ENCODE results near the gene TAC4.
"Not testable (repeated sequence)": the region's sequence is repeated elsewhere in the genome, so short reads cannot be mapped to it uniquely, and the experiment has no call there.

TAC4 gene

DNA sequence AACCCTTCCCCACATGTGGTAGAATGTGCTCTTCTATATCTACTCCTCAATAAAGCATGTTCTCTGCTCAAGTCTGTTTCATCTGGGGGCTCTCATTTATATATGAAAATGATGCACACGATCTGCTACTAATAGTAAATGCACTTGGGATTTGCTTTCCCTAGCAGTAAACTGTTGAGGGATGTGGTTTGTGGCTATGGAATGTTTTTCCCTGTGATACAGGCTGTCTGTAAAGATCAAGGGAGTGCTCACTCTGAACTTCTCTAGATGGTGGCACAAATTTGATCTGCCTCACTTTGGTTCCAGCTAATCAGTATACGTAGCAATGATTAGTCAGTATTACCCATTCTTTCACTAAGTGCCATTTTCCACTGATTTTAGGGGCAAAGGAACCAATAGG lies 18.8 kb downstream of the TAC4 start:
- Histone ChIP-seq H3K4me1 (ENCODE audit: insufficient read depth, low read length) (no peaks in the 10 kb centered on the region), H3K4me3 (ENCODE audit: low read depth in 1 of 2, low read length in 2 of 2) (no peak overlapping the region), H4K20me1 (ENCODE audit: insufficient read depth, low read length) (0 out of 2 replicates have a peak, but pooled peaks cover 4% of the 10 kb centered on the region), H3K79me2 (ENCODE audit: insufficient read depth, low read length) (no peaks in the 10 kb centered on the region), H2AFZ (ENCODE audit: low read depth, low read length) (no peak overlapping the region), H3K9me3 (ENCODE audit: insufficient read depth, low read length, severe bottlenecking) (no peaks in the 10 kb centered on the region), H3K4me2 (ENCODE audit: insufficient read depth, low read length) (no peak overlapping the region), H3K27me3 (ENCODE audit: insufficient read depth, low read length, poor library complexity) (no peaks in the 10 kb centered on the region), H3K9ac (ENCODE audit: low read depth, low read length) (no peak overlapping the region), H3K36me3 (ENCODE audit: insufficient read depth, low read length) (peaks cover 92% of the 10 kb centered on the region), H3K27ac (ENCODE audit: low read length) (no peak overlapping the region)
- TF ChIP-seq EZH2 (IDR thresholded peaks at IDR 0.05; ENCODE audit: borderline replicate concordance, low read depth, low read length, severe bottlenecking), result no peak
- TF ChIP-seq CTCF (IDR thresholded peaks at IDR 0.05; ENCODE audit: borderline replicate concordance, extremely low read depth, low read length, poor library complexity, severe bottlenecking), result no peak
- ATAC-seq (ENCODE audit: insufficient read depth, low read depth) (no peak), DNase-seq (no peak)

GRCh38 chr17:49828325-49828724 lies 19.5 kb downstream of the TAC4 start:
- H2AFZ ChIP-seq (ENCODE audit: low read depth, low read length); H3K4me2 ChIP-seq (ENCODE audit: insufficient read depth, low read length); H3K4me1 ChIP-seq (ENCODE audit: insufficient read depth, low read length); H3K9me3 ChIP-seq (ENCODE audit: insufficient read depth, low read length, severe bottlenecking); H3K27me3 ChIP-seq (ENCODE audit: insufficient read depth, low read length, poor library complexity); H3K4me3 ChIP-seq (ENCODE audit: low read depth in 1 of 2, low read length in 2 of 2); H3K9ac ChIP-seq (ENCODE audit: low read depth, low read length); H3K27ac ChIP-seq (ENCODE audit: low read length); H3K79me2 ChIP-seq (ENCODE audit: insufficient read depth, low read length); DNase-seq; H4K20me1 ChIP-seq (ENCODE audit: insufficient read depth, low read length); ATAC-seq (ENCODE audit: insufficient read depth, low read depth): not testable (repeated sequence)
- peaks cover 92% of the 10 kb centered on the region for H3K36me3 ChIP-seq (ENCODE audit: insufficient read depth, low read length)

DNA sequence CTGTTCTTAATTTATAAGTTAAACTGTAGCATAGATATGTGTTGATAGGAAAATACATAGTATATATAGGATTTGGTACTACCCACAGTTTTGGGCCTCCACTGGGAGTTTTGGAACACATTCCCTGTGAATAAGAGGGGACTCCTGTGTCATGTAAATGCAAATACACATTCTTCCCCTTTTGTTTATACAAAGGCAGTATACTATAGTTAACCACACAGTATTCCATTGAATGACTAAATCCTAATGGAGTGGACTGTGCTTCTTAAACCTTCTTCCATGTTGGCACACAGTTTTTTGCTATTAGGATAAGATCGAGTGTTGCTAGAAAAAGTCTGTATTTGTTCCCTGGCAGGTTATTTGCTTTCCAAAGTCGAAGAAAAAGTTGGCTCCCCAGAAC lies 22.2 kb downstream of the TAC4 start:
- H4K20me1 ChIP-seq (ENCODE audit: insufficient read depth, low read length), result 0 out of 2 replicates have a peak, but pooled peaks cover 4% of the 10 kb centered on the region
- no peaks in the 10 kb centered on the region for H3K9me3 ChIP-seq (ENCODE audit: insufficient read depth, low read length, severe bottlenecking)
- H3K9ac ChIP-seq (ENCODE audit: low read depth, low read length), result no peak overlapping the region
- no peak for TF ChIP-seq EZH2 (IDR thresholded peaks at IDR 0.05; ENCODE audit: borderline replicate concordance, low read depth, low read length, severe bottlenecking)
- no peak for TF ChIP-seq CTCF (IDR thresholded peaks at IDR 0.05; ENCODE audit: borderline replicate concordance, extremely low read depth, low read length, poor library complexity, severe bottlenecking)
- peaks cover 98% of the 10 kb centered on the region for H3K36me3 ChIP-seq (ENCODE audit: insufficient read depth, low read length)
- no peaks in the 10 kb centered on the region for H3K27me3 ChIP-seq (ENCODE audit: insufficient read depth, low read length, poor library complexity)
- H3K27ac ChIP-seq (ENCODE audit: low read length), result no peak overlapping the region
- DNase-seq, result no peak
- no peak overlapping the region for H3K4me3 ChIP-seq (ENCODE audit: low read depth in 1 of 2, low read length in 2 of 2)
- no peak overlapping the region for H2AFZ ChIP-seq (ENCODE audit: low read depth, low read length)
- H3K4me1 ChIP-seq (ENCODE audit: insufficient read depth, low read length), result no peaks in the 10 kb centered on the region
- ATAC-seq (ENCODE audit: insufficient read depth, low read depth), result no peak
- H3K4me2 ChIP-seq (ENCODE audit: insufficient read depth, low read length), result no peak overlapping the region
- H3K79me2 ChIP-seq (ENCODE audit: insufficient read depth, low read length), result no peaks in the 10 kb centered on the region

- H3K4me3 ChIP-seq (ENCODE audit: low read depth in 1 of 2, low read length in 2 of 2), result no peak overlapping the region
- ATAC-seq (ENCODE audit: insufficient read depth, low read depth) (no peak), DNase-seq (no peak)
- no peak for TF ChIP-seq EZH2 (IDR thresholded peaks at IDR 0.05; ENCODE audit: borderline replicate concordance, low read depth, low read length, severe bottlenecking)
- no peak for TF ChIP-seq CTCF (IDR thresholded peaks at IDR 0.05; ENCODE audit: borderline replicate concordance, extremely low read depth, low read length, poor library complexity, severe bottlenecking)
- H3K4me1 ChIP-seq (ENCODE audit: insufficient read depth, low read length), result peaks cover under 1% of the 10 kb centered on the region
- no peak overlapping the region for H3K9ac ChIP-seq (ENCODE audit: low read depth, low read length)
- peaks cover 100% of the 10 kb centered on the region for H3K36me3 ChIP-seq (ENCODE audit: insufficient read depth, low read length)
- peaks cover 19% of the 10 kb centered on the region for H4K20me1 ChIP-seq (ENCODE audit: insufficient read depth, low read length)
- no peaks in the 10 kb centered on the region for H3K27me3 ChIP-seq (ENCODE audit: insufficient read depth, low read length, poor library complexity)
- no peak overlapping the region for H3K4me2 ChIP-seq (ENCODE audit: insufficient read depth, low read length)
- peaks cover 11% of the 10 kb centered on the region for H3K79me2 ChIP-seq (ENCODE audit: insufficient read depth, low read length)
- H3K27ac ChIP-seq (ENCODE audit: low read length), result no peak overlapping the region
- H2AFZ ChIP-seq (ENCODE audit: low read depth, low read length), result no peak overlapping the region
- no peaks in the 10 kb centered on the region for H3K9me3 ChIP-seq (ENCODE audit: insufficient read depth, low read length, severe bottlenecking)
Measured at GRCh38 chr17:49823614-49824013, 24.3 kb downstream of the TAC4 start.
